Measurements from ENCODE around the gene ETFA.

- TF ChIP-seq CTCF (IDR thresholded peaks at IDR 0.05) = no peak
- no peak for TF ChIP-seq POLR2A (IDR thresholded peaks at IDR 0.05)
- no peak for TF ChIP-seq EP300 (IDR thresholded peaks at IDR 0.05; ENCODE audit: low read depth)
- TF ChIP-seq POLR2AphosphoS5 (IDR thresholded peaks at IDR 0.05) = no peak
These were observed 41.8 kb upstream of the ETFA start for GRCh38 chr15:76353023-76353577.
